GM23248 (cell line): ENCODE results near the gene NOL9.

Experiments
- EZH2 ChIP-seq: fragments of 200-600 bp; sonication (generic); IDR thresholded peaks from 2 replicates; pipeline ENCODE4 v1.6.1; 2018; ENCODE audit warnings: antibody characterized with exemption, mild to moderate bottlenecking; ENCODE audit not compliant: insufficient read depth, poor library complexity, severe bottlenecking
- EZH2phosphoT487 ChIP-seq: fragments of 200-600 bp; sonication (generic); IDR thresholded peaks from 2 replicates; pipeline ENCODE4 v1.6.1; 2018; ENCODE audit warnings: antibody characterized with exemption, moderate library complexity, mild to moderate bottlenecking, low read depth; ENCODE audit not compliant: insufficient read depth

DNA sequence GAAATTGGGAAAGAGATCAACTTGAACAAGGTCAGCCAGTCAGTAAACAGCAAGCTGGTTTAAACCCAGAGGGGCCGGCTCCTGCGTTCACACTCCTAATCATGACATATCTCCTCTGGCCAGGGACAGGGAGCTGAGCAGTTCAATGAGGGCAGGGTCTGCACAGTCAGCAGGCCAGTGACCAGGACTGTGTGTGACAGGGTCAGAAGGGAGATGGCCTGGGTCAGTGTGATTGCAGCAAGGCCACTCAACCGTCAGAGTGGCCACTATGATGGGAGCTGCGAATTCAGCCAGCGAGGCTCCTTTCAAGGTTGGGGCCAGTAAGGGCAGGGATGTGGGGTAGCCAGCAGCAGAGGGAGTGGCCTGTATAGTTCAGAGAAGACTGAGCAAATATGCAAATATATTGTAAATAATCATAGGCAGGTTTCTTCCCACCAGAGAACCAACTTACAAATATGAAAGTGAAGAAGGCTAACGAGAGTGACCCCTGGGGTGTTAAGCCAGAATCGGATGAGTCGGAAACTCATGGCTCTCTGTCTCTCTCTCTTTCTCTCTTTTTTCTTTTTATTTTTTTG lies 20.0 kb downstream of the NOL9 start:
- no peak for TF ChIP-seq EZH2
- no peak for TF ChIP-seq EZH2phosphoT487
